Effector CD8-positive, alpha-beta T cell (primary cell): ENCODE results near the gene WNK2.

ENCODE experiments used
- DNase-seq: peaks from one replicate; lab custom pipeline; 2025; lab: John Stamatoyannopoulos, UW

The WNK2 gene

DNA sequence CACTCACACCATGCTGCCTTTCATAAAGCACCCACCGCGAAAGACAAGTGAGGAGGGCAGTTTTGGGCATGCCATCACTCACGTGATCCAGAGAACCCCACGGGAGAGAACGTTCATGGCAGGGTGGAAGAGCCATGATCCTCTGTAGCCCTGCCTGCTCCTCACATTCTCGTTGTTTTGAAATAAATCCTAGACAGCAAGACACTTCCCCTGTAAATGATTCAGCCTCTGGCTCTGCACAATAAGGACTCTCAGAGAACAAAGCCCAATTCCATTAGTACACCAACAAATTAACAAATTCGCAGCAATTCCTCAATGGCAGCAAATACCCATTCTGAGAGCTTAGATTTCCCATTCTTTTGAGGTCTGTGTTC lies 71.5 kb downstream of the WNK2 start:
- no peak for DNase-seq

DNA sequence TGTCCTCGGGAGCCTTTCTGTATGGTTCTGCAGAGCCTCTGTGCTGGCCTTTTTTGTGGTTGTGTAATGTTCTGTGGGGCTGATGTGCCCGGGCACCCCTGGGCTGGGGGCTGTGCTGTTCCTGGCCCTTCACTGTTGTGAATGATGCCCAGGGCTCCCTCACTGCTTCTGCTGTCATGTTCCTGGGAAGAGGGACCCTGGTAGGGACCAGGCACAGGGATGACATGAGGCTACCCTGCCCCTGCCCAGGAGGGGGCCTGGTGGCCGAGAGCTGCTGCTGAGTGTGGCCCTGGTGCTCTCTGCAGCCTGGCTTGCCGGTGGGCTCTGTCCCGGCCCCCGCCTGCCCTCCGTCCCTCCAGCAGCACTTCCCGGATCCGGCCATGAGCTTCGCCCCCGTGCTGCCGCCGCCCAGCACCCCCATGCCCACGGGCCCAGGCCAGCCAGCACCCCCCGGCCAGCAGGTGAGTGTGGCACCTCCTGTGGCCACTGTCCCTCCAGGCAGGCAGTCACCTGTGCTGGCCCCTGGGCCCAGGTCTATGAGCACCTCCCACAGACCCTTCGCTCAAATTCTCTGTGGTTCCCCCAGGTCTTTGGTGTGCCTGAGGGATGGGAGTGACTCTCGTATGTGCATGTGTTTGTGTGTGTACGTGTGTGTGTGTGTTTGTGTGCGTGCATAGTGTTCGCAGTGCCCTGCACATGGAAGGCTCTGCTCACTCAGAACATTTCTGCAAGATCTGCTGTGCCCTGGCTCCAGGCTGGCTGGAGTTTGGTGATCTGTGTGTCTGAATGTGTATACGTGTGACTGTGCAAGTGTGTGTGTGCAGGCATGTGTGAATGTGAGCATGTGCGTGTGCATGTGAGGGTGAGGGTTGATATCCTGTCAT lies 72.3 kb downstream of the WNK2 start:
- no peak for DNase-seq

DNA sequence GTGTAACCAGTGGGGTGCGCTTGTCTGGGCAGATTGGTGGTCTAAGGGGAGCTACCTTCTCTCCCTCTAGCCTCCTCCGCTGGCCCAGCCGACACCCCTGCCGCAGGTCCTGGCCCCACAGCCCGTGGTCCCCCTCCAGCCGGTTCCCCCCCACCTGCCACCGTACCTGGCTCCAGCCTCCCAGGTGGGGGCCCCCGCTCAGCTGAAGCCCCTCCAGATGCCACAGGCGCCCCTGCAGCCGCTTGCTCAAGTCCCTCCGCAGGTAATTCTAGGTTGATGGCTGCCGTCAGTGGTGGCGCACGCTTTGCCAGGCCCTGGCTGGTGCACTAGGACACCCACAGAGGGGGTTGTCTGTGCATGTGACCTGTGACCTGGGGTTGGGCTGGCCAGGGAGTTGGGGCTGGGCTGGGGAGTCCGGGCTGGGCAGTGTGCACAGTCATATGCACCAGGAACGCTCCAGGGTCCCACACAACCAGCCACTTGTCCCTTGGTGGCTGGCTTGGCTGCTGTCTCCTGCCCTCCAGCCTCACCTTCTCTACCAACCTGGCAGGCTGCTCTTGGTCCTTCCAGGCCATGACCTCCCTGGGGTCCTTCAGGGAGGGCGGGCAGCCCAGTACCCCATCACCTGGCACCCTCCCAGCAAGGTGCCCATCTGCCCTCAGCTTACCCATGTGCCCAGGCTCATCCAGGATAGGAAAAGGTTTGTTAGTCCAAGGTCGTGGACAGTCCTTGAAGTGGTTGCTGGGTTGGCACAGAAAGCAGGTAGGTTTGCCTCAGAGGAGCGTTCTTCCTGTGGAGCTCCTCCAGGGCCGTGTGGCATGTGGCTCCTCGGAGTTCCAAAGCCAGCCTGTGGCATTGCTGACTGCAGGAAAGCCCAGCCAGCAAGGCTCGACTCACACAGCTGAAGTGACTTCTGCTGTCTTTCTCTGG lies 73.2 kb downstream of the WNK2 start:
- no peak for DNase-seq

DNA sequence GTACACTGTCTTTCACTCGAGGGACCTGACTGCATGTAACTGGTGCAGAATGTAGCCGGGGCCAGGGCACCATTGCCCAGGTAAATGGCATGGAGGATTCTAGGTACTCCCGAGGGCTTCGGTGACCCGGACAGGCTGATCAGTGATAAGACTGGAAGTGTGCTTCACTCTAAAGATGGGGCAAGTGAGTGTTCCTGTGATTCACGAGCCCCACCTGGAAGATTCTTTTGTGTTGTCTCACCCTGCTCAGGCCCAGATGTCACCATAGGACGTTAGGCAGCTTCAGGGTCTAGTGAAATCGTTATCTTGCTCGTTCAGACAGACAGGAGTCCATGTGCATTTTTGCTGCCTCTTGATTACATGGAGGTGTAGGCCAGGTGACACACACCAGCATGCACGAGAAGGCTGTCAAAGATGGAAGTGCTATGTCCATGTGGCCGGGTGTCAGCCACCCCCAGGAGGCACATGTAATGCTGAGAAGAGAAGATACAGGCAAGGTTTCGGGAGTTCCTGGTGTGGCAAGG lies 73.9 kb downstream of the WNK2 start:
- DNase-seq = no peak

DNA sequence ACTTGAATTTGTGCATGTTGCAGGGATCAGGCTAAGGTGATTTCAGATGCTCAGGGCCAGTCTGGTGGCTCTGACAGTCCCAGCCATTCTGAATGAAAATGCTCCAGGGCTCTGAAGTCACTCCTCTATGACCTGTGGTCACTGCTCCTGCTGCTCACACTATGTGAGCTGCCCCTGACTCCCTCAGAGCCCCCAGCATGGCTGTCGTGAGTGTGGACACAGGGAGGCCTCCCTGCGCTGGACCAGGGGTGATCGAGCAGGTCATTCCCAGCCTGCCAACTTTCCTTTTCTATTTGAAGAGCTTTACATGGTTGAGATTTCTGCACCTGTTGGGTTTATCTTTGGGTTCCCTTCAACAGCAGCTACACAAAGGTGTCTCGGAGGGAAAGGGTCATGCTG lies 74.5 kb downstream of the WNK2 start:
- DNase-seq = no peak

DNA sequence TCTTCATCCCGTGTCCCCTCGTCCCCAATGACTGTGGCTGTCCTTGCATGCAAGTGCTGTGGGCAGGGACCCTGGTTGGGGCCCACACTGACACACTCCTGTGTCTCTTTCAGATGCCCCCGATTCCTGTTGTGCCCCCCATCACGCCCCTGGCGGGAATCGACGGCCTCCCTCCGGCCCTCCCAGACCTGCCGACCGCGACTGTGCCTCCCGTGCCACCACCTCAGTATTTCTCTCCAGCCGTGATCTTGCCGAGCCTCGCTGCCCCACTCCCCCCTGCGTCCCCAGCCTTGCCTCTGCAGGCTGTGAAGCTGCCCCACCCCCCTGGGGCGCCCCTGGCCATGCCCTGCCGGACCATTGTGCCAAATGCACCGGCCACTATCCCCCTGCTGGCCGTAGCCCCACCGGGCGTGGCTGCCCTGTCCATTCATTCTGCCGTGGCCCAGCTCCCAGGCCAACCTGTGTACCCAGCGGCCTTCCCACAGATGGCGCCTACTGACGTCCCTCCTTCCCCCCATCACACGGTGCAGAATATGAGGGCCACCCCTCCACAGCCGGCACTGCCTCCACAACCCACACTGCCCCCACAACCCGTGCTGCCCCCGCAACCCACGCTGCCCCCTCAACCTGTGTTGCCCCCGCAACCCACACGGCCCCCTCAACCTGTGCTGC lies 75.0 kb downstream of the WNK2 start:
- no peak for DNase-seq

DNA sequence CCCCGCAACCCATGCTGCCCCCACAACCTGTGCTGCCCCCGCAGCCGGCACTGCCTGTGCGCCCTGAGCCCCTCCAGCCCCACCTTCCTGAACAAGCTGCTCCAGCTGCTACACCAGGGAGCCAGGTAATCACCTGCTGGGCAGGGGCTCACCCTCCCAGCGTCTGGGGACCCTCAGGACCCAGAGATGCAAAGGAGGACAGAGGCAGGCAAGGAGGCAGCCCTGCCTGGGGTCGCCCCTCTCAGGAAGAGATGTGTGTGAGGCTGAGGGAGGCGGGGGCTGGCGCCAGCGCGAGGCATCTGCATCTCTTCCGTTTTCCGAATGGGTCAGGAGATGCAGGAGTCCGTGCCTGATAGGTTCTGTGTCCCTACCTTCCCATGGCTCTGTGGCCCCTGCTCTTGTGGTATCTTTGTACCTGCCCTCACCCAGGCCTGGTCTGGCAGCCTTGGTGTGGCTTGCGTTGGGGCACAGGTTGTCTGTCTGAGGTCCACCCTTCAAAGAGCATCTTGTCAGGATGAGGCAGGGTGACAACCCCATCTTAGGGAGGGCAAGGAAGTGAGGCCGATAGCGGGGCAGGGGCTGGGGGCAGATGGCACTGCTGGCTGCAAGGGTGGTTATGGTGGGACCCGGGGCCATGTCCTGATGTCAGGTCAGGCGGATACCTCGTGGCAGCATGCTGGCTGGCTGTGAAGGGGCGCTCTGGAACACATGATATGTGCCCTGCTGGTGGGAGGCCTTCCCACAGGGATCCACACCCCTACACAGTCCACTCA lies 75.7 kb downstream of the WNK2 start:
- DNase-seq = no peak

DNA sequence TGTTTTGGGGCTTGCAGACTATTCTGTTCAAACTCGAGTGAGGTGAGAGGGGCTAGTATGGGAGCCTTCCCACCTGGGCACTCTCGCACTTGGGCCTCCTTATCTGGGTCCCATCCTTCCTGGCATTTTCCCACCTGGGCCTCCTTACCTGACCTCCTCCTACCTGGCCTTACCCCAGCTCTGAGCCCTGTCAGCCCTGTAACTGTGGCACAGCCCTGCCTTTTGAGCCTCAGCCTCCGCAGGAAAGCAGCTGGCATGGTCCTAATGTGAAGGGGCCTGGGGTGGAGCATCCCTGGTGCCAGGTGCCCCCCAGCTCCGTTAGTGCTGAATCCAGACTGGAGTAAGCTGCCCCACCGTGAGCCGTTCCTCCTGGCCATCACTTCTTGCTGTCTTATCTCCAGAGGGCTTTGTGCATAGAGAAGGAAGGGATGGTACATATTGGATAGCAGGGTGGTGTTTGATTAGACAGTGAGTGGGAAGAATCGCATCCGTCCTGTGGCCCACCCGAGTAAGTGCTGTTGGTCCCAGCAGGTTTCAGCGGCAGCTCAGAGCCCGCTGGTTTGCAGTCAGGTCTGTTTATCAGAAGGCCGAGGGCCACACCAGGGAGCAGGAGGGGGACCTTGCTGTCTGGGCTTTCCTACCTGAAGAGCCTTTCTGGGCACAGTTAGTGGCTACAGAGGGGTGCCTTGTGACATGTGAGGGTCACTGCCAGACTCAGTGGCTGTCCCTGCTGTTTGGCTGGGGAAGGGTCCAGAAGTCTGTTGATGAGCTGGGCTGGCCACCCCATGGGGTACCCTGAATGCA lies 76.5 kb downstream of the WNK2 start:
- DNase-seq = no peak

DNA sequence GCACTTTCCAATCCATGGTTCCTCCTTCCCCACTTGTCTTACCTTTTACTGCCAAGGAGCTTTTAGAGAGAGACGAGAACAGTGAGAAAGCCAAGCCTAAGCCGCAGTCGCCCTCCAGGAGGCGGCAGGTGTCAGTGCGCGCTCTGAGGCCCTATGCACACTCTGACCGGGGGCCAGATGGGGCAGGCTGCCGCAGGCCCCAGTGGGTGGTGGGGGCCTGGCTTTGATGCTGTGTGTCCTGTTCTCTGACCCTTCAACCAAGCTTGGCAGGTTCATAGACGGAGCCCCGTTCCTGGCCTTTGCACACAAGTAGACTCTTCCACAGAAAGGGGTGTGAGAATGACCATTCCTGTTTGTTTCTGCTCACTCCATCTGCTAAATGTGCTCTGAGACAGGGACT lies 77.3 kb downstream of the WNK2 start:
- DNase-seq = no peak

DNA sequence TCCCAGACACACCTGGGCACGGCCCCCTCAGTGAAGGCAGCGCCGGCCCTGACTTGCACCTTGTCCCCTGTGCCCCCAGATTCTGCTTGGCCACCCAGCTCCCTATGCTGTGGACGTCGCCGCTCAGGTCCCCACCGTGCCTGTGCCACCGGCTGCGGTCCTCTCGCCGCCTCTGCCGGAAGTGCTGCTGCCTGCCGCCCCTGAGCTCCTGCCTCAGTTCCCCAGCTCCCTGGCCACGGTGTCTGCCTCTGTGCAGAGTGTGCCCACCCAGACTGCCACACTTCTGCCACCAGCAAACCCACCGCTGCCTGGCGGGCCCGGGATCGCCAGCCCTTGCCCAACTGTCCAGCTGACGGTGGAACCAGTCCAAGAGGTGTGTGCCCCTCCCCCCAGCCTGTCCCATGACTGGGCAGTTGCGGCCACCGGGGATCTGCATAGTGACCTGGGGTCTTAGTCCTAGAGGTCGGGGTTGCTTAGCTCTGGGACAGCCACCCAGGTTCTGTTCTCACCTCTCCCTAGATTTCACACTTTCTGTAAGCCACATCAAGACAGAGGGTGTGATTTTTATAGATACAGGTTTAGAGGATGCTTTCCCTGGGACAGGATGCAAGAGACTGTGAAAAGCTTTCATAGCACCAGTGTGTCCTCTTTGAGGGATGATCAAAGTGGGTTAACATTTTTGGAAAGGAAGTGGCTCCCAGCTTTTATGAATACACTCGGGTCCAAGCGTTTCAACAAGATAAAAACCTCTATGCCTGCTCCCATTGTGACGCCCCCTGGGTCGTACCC lies 78.0 kb downstream of the WNK2 start:
- no peak for DNase-seq

DNA sequence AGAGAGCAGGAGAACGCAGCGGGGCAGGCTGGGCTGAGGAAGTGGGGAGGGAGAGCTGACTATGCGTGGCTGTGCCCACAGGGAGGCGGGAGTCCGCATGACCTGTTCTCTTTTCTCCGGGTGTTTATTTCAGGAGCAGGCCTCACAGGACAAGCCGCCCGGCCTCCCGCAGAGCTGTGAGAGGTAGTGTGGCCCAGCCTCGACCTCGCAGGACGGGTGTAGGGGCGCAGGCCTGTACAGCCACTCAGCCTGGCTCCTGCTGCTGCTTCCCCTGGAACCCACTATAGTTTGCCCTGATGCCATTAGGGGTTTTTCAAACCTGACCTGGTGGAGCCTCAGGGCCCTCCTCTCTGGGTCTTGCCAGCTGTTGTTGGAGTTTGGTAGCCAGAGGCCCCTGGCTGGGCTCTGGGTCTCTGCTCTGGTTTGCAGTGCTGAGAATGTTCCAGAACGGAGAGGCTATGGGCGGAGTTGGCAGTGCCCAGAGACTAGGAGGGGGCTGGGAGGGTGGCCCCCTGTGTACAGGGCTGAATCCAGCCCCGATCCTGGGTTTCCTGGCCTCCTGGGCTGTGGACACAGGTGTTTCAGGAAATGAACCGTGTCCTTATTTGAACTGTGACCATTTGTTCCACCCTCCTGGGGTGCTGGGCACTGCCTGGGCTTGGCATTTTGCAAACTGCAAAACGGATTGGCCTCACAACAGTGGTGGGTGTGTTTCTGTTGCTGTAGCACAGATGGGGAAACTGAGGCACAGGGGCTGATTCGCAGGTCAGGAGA lies 78.8 kb downstream of the WNK2 start:
- DNase-seq = no peak

DNA sequence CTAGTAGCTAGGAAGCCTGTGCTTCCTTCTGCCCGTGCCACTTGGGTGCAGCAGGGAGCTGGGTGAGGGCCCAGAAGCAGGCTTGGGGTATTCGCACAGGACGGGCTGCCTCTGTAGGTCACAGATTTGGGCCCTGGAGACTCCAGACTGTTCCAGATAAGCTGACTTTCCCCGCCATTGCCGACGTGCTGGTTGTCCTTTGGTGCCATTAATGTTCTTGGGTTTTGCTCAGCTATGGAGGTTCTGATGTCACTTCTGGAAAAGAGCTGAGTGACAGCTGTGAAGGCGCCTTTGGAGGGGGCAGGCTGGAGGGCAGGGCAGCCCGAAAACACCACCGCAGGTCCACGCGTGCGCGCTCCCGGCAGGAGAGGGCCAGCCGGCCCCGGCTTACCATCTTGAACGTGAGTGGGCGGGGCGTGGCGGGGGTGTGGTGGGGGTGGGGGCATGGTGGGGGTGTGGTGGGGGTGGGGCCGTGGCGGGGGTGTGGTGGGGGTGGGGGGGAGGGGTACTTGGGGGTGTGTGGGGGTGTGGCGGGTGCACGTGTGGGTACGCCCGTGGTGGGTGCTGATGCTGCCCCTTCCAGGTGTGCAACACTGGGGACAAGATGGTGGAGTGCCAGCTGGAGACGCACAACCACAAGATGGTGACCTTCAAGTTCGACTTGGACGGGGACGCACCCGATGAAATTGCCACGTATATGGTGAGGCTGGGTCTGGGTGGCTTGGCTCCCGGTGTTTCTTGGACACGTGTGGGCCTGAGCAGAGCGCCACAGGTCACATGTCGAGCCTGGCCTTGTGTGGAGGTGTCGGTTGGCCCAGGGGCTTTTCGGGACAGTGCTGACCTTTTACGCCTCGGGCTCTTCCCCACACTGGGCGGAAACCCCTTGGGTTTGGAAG lies 79.6 kb downstream of the WNK2 start:
- DNase-seq = no peak

DNA sequence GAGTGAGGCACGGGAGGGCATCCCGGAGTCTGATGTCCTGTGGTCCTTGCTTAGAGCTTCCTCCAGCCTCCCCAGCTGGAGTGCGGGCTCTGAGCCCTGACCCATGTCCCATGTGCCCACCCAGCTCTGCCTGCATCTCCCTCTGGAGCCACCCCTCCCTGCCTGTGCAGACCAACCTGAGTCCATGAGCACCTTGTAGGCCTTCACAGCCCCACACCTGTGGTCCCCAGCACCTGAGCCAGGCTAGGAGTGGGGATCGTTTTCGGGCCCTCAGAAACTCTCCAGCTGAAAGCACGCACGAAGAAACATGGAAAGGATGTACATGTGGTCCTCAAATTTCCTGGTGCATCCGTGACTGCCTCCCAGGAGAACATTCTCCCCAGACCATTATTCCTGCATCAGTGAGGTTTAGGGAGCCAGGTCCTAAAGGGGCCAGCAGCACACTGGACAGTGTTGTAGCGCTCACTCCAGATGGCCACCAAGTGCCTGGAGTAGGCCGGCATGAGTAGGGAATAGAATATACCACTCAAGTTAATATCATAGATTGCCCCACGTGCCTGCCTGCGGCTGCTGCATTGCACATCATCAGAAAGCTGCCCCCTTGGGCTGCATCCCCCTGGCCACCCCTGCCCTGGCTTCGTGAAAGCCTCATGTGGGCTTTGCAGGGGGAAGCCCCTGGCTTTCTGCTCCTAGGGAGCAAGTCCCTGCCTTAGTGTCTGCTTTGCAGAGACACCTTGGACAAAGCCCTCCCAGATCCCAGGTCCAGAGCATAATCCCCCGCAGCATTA lies 80.6 kb downstream of the WNK2 start:
- no peak for DNase-seq

DNA sequence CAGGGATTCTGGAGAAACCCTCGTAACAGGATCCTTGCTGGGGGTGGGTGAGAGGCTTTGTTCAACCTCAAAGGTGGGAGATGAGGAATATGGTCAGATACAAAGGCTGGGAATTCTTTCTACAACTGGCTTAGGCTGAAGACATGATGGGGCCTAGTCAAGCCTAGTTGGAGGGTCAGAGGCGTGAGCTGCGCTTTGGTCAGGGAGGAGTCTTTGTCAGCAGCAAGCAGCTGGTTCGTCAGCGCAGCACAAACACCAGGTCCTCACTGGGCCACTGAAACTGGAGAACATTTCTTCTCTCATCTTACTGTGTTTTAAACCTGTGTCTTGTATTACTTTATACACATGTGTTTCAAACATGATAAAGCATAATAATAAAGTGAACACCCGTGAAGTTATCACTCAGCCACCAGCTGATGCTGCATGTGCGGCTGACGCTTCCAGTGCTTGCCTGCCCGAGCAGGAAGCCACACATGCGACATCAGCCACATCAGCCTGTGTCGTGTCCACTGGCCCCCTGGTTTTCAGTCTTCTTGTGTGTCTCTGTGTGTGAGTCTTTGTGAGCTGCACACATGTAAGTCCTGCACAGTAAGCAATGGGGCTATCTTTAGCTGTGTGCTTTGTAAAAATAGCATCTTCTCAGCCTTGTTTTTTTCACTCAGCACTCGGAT lies 81.5 kb downstream of the WNK2 start:
- DNase-seq = no peak

DNA sequence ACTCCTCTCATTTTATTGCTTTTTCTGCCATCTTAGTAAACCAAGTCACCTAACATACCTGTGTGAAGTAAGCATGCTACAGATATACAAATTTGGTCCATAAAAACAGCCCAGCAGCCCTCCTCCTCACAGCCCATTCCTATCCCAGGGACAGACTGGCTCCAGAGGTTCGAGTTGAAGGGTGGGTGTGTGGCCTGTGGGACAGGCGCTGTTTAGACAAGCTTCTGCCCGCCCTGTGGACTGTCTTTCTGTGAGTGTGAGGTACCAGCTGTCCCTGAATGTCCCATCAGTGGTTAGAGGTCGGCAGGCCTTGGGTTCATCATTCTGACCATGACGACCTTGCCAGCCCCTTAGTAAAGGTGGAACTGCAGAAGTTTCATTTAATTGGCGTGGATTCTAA lies 82.0 kb downstream of the WNK2 start:
- no peak for DNase-seq

DNA sequence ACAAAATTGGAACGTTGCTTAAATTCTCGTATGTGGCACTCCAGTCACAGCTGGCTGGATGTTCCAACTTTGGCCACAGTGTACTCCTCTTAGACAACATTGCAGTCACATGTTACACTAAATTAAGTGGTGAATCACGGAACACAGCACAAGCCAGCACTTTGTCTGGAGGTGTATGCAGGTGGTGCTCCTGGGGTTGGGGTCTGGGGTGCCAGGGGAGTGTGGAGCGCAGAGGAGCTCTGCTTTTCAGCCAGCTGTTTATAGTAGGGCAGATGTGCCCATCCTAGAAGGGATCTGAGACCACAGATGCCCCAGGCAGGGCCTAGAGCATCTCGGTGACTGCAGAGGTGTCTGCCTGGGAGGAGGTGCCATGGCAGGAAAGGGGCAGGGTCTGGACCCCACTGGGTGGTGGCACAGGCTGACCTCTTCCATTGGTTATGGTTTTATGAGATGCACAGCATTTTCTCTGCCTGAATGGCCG lies 82.6 kb downstream of the WNK2 start:
- no peak for DNase-seq
